Breast epithelium (tissue), 4 donors: ENCODE results near the gene EGFLAM. TPM values are rescaled to one million over a fixed set of nuclear protein-coding genes. Genes with fewer than 3 reads are reported as not detected.

Source experiments
- DNase-seq, 2 donors: peaks; one replicate each; pipeline ENCODE4 v3.0.0-alpha.2; 2019; ENCODE audit warnings: low spot score in 2 of 2
- H3K27ac ChIP-seq, 2 donors: fragments of 200-600 bp; sonication (generic) in 1 of 2; one replicate each; pipeline ENCODE4 v1.5.1; 2016 to 2019; ENCODE audit warnings: mild to moderate bottlenecking in 1 of 2
- H3K27me3 ChIP-seq, 2 donors: fragments of 200-600 bp; sonication (generic) in 1 of 2; one replicate each; pipeline versions ENCODE4 v1.5.1 to v1.6.0; 2017 to 2019; ENCODE audit warnings: control low read depth in 1 of 2, mild to moderate bottlenecking in 1 of 2
- H3K36me3 ChIP-seq: fragments of 200-600 bp; one replicate; pipeline ENCODE4 v1.5.1; 2019
- H3K4me1 ChIP-seq, 2 donors: fragments of 200-600 bp; sonication (generic); one replicate each; pipeline ENCODE4 v1.5.1; 2016 to 2019; ENCODE audit warnings: control low read depth in 1 of 2
- H3K4me3 ChIP-seq, 3 donors: fragments of 200-600 bp; sonication (generic); 1 replicate in 2 of 3; 2 replicates in 1 of 3; pipeline ENCODE4 v1.5.1; 2016 to 2019; ENCODE audit warnings: mild to moderate bottlenecking in 3 of 3, moderate library complexity in 2 of 3
- H3K9me3 ChIP-seq, 2 donors: fragments of 200-600 bp; sonication (generic) in 1 of 2; one replicate each; pipeline ENCODE4 v1.5.1; 2016 to 2019; ENCODE audit warnings: control low read depth in 1 of 2
- POLR2A ChIP-seq: fragments of 450-650 bp; IDR thresholded peaks from one replicate; pipeline ENCODE4 v1.6.1; 2016; ENCODE audit warnings: antibody characterized with exemption, mild to moderate bottlenecking, moderate library complexity
- POLR2AphosphoS5 ChIP-seq, 3 donors: sonication (generic); formaldehyde crosslinking; IDR thresholded peaks; one replicate each; pipeline ENCODE4 v1.6.1; 2017; ENCODE audit warnings: antibody characterized with exemption in 3 of 3
- intact Hi-C: fragments of 100-400 bp; cut with DNase I; formaldehyde crosslinking; loops from one replicate; pipeline ENCODE4 v1.15.1; 2023; ENCODE audit warnings: low total_unique reads
- total RNA-seq, 3 donors: library from RNA; depleted of rRNA; stranded (reverse); fragments of >200 nt; gene quantifications; one replicate each; pipeline ENCODE4 v1.1.0, GENCODE V29; 2016
- TF ChIP-seq, protein P1 (sequence below), 3 donors: fragments of 450-650 bp; IDR thresholded peaks; one replicate each; pipeline ENCODE4 v1.5.1; 2016 to 2017; ENCODE audit warnings: antibody characterized with exemption in 3 of 3, mild to moderate bottlenecking in 3 of 3, moderate library complexity in 3 of 3

The EGFLAM gene
- total RNA-seq, 3 donors from 2014 or later = 19.5 to 31.5 (median 30.5) TPM

DNA sequence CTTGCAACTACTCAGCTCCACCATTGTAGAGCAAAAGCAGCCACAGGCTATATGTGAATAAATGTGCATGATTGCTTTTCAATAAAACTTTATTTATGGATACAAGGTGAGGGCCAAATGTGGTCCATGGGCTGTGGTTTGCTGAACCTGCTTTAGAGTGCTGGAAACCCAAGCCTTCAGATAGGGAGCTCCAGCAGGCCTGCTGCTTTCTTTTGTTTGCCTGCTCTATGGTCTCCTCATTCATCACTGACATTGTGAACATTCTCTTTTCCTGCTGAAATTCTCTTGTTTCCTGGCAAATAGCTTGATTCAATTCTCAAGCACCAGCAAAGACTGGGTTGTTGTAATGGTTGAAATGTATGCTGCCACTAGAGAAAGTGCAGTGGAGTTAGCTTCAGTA lies 26.0 kb downstream of the EGFLAM start:
- no peak for DNase-seq
- TF ChIP-seq POLR2AphosphoS5 (IDR thresholded peaks at IDR 0.05) (no peak), POLR2A (no peak)
- TF ChIP-seq, protein P1, sequence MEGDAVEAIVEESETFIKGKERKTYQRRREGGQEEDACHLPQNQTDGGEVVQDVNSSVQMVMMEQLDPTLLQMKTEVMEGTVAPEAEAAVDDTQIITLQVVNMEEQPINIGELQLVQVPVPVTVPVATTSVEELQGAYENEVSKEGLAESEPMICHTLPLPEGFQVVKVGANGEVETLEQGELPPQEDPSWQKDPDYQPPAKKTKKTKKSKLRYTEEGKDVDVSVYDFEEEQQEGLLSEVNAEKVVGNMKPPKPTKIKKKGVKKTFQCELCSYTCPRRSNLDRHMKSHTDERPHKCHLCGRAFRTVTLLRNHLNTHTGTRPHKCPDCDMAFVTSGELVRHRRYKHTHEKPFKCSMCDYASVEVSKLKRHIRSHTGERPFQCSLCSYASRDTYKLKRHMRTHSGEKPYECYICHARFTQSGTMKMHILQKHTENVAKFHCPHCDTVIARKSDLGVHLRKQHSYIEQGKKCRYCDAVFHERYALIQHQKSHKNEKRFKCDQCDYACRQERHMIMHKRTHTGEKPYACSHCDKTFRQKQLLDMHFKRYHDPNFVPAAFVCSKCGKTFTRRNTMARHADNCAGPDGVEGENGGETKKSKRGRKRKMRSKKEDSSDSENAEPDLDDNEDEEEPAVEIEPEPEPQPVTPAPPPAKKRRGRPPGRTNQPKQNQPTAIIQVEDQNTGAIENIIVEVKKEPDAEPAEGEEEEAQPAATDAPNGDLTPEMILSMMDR (IDR thresholded peaks at IDR 0.05) = no peak
- no peaks in the 10 kb centered on the region for H3K36me3 ChIP-seq
- H3K4me3 ChIP-seq = no peak overlapping the region
- no peak overlapping the region for H3K27ac ChIP-seq
- no peaks in the 10 kb centered on the region for H3K4me1 ChIP-seq
- no peaks in the 10 kb centered on the region for H3K27me3 ChIP-seq
- intact Hi-C loops = no loop called here
- H3K9me3 ChIP-seq = no peaks in the 10 kb centered on the region

- H3K9me3 ChIP-seq = no peaks in the 10 kb centered on the region
- DNase-seq = no peak
- H3K36me3 ChIP-seq = no peaks in the 10 kb centered on the region
- no peak overlapping the region for H3K4me3 ChIP-seq
- TF ChIP-seq POLR2AphosphoS5 (IDR thresholded peaks at IDR 0.05) (no peak), POLR2A (no peak)
- TF ChIP-seq, protein P1 (IDR thresholded peaks at IDR 0.05) = no peak
- no peak overlapping the region for H3K27ac ChIP-seq
- intact Hi-C loops = no loop called here
- H3K27me3 ChIP-seq = no peaks in the 10 kb centered on the region
- no peaks in the 10 kb centered on the region for H3K4me1 ChIP-seq
These were observed 26.9 kb downstream of the EGFLAM start for GRCh38 chr5:38285226-38285625.

- H3K4me1 ChIP-seq = no peaks in the 10 kb centered on the region
- intact Hi-C loops = no loop called here
- TF ChIP-seq POLR2AphosphoS5 (IDR thresholded peaks at IDR 0.05) (no peak), POLR2A (no peak)
- TF ChIP-seq, protein P1 (IDR thresholded peaks at IDR 0.05) = no peak
- DNase-seq = no peak
- H3K27me3 ChIP-seq = no peaks in the 10 kb centered on the region
- H3K36me3 ChIP-seq = no peaks in the 10 kb centered on the region
- H3K27ac ChIP-seq = no peak overlapping the region
- H3K4me3 ChIP-seq = no peak overlapping the region
- H3K9me3 ChIP-seq = no peaks in the 10 kb centered on the region
These were observed 27.6 kb downstream of the EGFLAM start for GRCh38 chr5:38286002-38286401.

DNA sequence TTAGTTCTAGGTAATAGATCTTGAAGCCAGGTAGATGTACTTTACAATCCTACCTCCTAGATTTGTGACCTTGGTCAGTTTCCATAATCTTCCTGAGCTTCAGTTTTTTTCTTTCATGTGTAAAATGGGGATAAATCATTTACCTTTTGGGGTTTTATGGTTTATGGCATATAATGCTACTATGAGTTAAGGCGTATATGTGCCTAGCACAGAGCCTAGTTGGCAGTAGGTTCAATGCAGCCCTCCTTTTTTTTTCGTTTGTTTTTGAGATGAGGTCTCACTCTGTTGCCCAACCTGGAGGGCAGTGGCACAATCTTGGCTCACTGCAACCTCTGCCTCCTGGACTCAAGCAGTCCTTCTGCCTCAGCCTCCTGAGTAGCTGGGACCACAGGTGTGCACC lies 28.8 kb downstream of the EGFLAM start:
- Histone ChIP-seq H3K4me1 (no peaks in the 10 kb centered on the region), H3K27me3 (no peaks in the 10 kb centered on the region), H3K9me3 (no peaks in the 10 kb centered on the region), H3K4me3 (no peak overlapping the region), H3K36me3 (no peaks in the 10 kb centered on the region), H3K27ac (no peak overlapping the region)
- no peak for TF ChIP-seq POLR2AphosphoS5 (IDR thresholded peaks at IDR 0.05)
- TF ChIP-seq POLR2A = no peak
- TF ChIP-seq, protein P1 (IDR thresholded peaks at IDR 0.05) = no peak
- intact Hi-C loops = no loop called here
- DNase-seq = no peak

- H3K27ac ChIP-seq = no peak overlapping the region
- H3K4me1 ChIP-seq = no peaks in the 10 kb centered on the region
- no peaks in the 10 kb centered on the region for H3K9me3 ChIP-seq
- TF ChIP-seq, protein P1 (IDR thresholded peaks at IDR 0.05) = no peak
- no peak for TF ChIP-seq POLR2A
- TF ChIP-seq POLR2AphosphoS5 (IDR thresholded peaks at IDR 0.05) = no peak
- intact Hi-C loops = no loop called here
- no peaks in the 10 kb centered on the region for H3K36me3 ChIP-seq
- no peak overlapping the region for H3K4me3 ChIP-seq
- no peak for DNase-seq
- no peaks in the 10 kb centered on the region for H3K27me3 ChIP-seq
These were observed 31.1 kb downstream of the EGFLAM start for GRCh38 chr5:38289457-38289856.
